ENCODE results near the gene ARHGAP23.
A peak's percentile ranks its signal among the peaks of the same experiment; 100 is the strongest.

The ARHGAP23 gene

GRCh38 chr17:38557396-38557795 is 129.1 kb downstream of the ARHGAP23 start:
- TF ChIP-seq EZH2phosphoT487 (conservative IDR thresholded peaks at IDR 0.05; ENCODE audit: low read length), result no peak
- TF ChIP-seq CTCF (IDR thresholded peaks at IDR 0.05; ENCODE audit: insufficient read depth, low read length, poor library complexity, severe bottlenecking), result no peak

GRCh38 chr17:38557836-38558727 is 129.8 kb downstream of the ARHGAP23 start:
- Histone ChIP-seq H3K4me2 (ENCODE audit: low read depth, low read length, poor library complexity, severe bottlenecking) (peak overlapping the region; percentile 96), H3K9me2 (replicated peaks; ENCODE audit: insufficient read depth, low read length) (no peaks in the 10 kb centered on the region), H3K9ac (ENCODE audit: low read length) (peak overlapping the region; percentile 48), H3K27ac (ENCODE audit: low read depth, low read length) (no peak overlapping the region), H3F3A (ENCODE audit: insufficient read depth) (0 out of 2 replicates have a peak, but pooled peaks cover 7% of the 10 kb centered on the region), H3K79me2 (ENCODE audit: insufficient read depth, low read length) (no peaks in the 10 kb centered on the region), H2AFZ (ENCODE audit: low read depth, low read length, severe bottlenecking) (peak overlapping the region; percentile 95), H3K9me3 (ENCODE audit: insufficient read depth, low read length) (no peaks in the 10 kb centered on the region), H3K27me3 (ENCODE audit: low read length) (no peaks in the 10 kb centered on the region), H4K20me1 (ENCODE audit: low read depth, low read length) (no peaks in the 10 kb centered on the region), H3K36me3 (ENCODE audit: low read length) (no peaks in the 10 kb centered on the region), H3K4me3 (ENCODE audit: insufficient read depth, low read length, poor library complexity, severe bottlenecking) (peak overlapping the region; percentile 64)
- TF ChIP-seq CTCF (IDR thresholded peaks at IDR 0.05; ENCODE audit: insufficient read depth, low read length, poor library complexity, severe bottlenecking), result peak; percentile 81
- TF ChIP-seq EZH2phosphoT487 (conservative IDR thresholded peaks at IDR 0.05; ENCODE audit: low read length), result no peak

More at GRCh38 chr17:38557396-38557795, 129.1 kb downstream of the ARHGAP23 start:
- Histone ChIP-seq H3K4me2 (ENCODE audit: low read depth, low read length, poor library complexity, severe bottlenecking) (peak overlapping the region; percentile 96), H3K79me2 (ENCODE audit: insufficient read depth, low read length) (no peaks in the 10 kb centered on the region), H3K9me3 (ENCODE audit: insufficient read depth, low read length) (no peaks in the 10 kb centered on the region), H3K27ac (ENCODE audit: low read depth, low read length) (no peak overlapping the region), H3F3A (ENCODE audit: insufficient read depth) (0 out of 2 replicates have a peak, but pooled peaks cover 7% of the 10 kb centered on the region), H3K9me2 (replicated peaks; ENCODE audit: insufficient read depth, low read length) (no peaks in the 10 kb centered on the region), H3K9ac (ENCODE audit: low read length) (peak overlapping the region; percentile 48; the same call in 1 of the 2 replicates), H3K36me3 (ENCODE audit: low read length) (no peaks in the 10 kb centered on the region), H2AFZ (ENCODE audit: low read depth, low read length, severe bottlenecking) (peak overlapping the region; percentile 95), H3K27me3 (ENCODE audit: low read length) (no peaks in the 10 kb centered on the region), H4K20me1 (ENCODE audit: low read depth, low read length) (no peaks in the 10 kb centered on the region), H3K4me3 (ENCODE audit: insufficient read depth, low read length, poor library complexity, severe bottlenecking) (no peak overlapping the region)

- TF ChIP-seq CTCF (IDR thresholded peaks at IDR 0.05; ENCODE audit: insufficient read depth, low read length, poor library complexity, severe bottlenecking), result no peak
- TF ChIP-seq EZH2phosphoT487 (conservative IDR thresholded peaks at IDR 0.05; ENCODE audit: low read length), result no peak
- no peaks in the 10 kb centered on the region for H4K20me1 ChIP-seq (ENCODE audit: low read depth, low read length)
- H3K4me2 ChIP-seq (ENCODE audit: low read depth, low read length, poor library complexity, severe bottlenecking), result peak overlapping the region; percentile 96
- H3K79me2 ChIP-seq (ENCODE audit: insufficient read depth, low read length), result no peaks in the 10 kb centered on the region
- H3K4me3 ChIP-seq (ENCODE audit: insufficient read depth, low read length, poor library complexity, severe bottlenecking), result peak overlapping the region; percentile 64
- H3K9me3 ChIP-seq (ENCODE audit: insufficient read depth, low read length), result no peaks in the 10 kb centered on the region
- peak overlapping the region; percentile 95 for H2AFZ ChIP-seq (ENCODE audit: low read depth, low read length, severe bottlenecking)
- no peaks in the 10 kb centered on the region for H3K9me2 ChIP-seq (replicated peaks; ENCODE audit: insufficient read depth, low read length)
- no peaks in the 10 kb centered on the region for H3K27me3 ChIP-seq (ENCODE audit: low read length)
- no peaks in the 10 kb centered on the region for H3K36me3 ChIP-seq (ENCODE audit: low read length)
- 0 out of 2 replicates have a peak, but pooled peaks cover 7% of the 10 kb centered on the region for H3F3A ChIP-seq (ENCODE audit: insufficient read depth)
- peak overlapping the region; percentile 48 for H3K9ac ChIP-seq (ENCODE audit: low read length)
- H3K27ac ChIP-seq (ENCODE audit: low read depth, low read length), result no peak overlapping the region
Measured at GRCh38 chr17:38558728-38559050, 130.4 kb downstream of the ARHGAP23 start.
